HL-60 (cell line): ENCODE results near the gene NEU3.

Source experiments
- CTCF ChIP-seq: IDR thresholded peaks from one replicate; pipeline ENCODE4 v1.5.1; 2011; ENCODE audit warnings: low read length, control low read depth, inconsistent platforms; ENCODE audit not compliant: insufficient read depth
- POLR2AphosphoS5 ChIP-seq: IDR thresholded peaks from 2 replicates; pipeline ENCODE4 v1.6.1; 2012; ENCODE audit warnings: low read depth

GRCh38 chr11:74957937-74958629, 30.6 kb upstream of the NEU3 start:
- TF ChIP-seq CTCF (no peak), POLR2AphosphoS5 (no peak)
